IMR-90 (cell line): ENCODE results near the gene CRTAP. TPM values are rescaled to one million over a fixed set of nuclear protein-coding genes. Genes with fewer than 3 reads are reported as not detected.

ENCODE experiments used
- ATAC-seq: fragments of 200-7000 bp; cut with Tn5 transposase; 2 replicates; pipeline ENCODE4 v1.9.1; 2020; ENCODE audit warnings: low read depth, mild to moderate bottlenecking, moderate library complexity
- BruUV-seq: library from RNA; stranded (reverse); fragments of 400-500 nt; replicated peaks from 2 replicates; lab custom pipeline; 2021; lab: Mats Ljungman, UMichigan
- CTCF ChIA-PET: fragments of 300-600 bp; formaldehyde crosslinking; extraction: SDS; loops from one replicate; lab custom pipeline; 2021; ENCODE audit warnings: antibody characterized with exemption; lab: Yijun Ruan, JAX
- POLR2A ChIA-PET: fragments of 300-600 bp; sonication (Branson Sonifier 250); formaldehyde crosslinking; loops from one replicate; lab custom pipeline; 2022; ENCODE audit warnings: antibody characterized with exemption; ENCODE audit not compliant: unreplicated experiment; lab: Charles Lee
- DNase-seq: peaks from one replicate; pipeline ENCODE4 v3.0.0; 2013
- H2AFZ ChIP-seq: replicated peaks from 2 replicates; pipeline ENCODE3; 2013; ENCODE audit warnings: low read length, mild to moderate bottlenecking; ENCODE audit not compliant: poor library complexity
- H2AK5ac ChIP-seq: 2 replicates; pipeline ENCODE4 v1.6.1; 2013; ENCODE audit warnings: low read depth, low read length, inconsistent platforms
- H2AK9ac ChIP-seq: replicated peaks from 2 replicates; pipeline ENCODE3; 2013; ENCODE audit warnings: mild to moderate bottlenecking, low read depth, low read length, moderate library complexity; ENCODE audit not compliant: poor library complexity
- H2BK120ac ChIP-seq: 2 replicates; pipeline ENCODE4 v1.6.1; 2013; ENCODE audit warnings: low read depth, low read length, inconsistent platforms
- H2BK15ac ChIP-seq: 3 replicates; pipeline ENCODE4 v1.6.1; 2013; ENCODE audit warnings: low read depth, low read length, inconsistent platforms
- H2BK20ac ChIP-seq: 2 replicates; pipeline ENCODE4 v1.6.1; 2013; ENCODE audit warnings: low read depth, mild to moderate bottlenecking, inconsistent platforms, low read length, moderate library complexity
- H2BK5ac ChIP-seq: 2 replicates; pipeline ENCODE4 v1.6.1; 2013; ENCODE audit warnings: mild to moderate bottlenecking, low read depth, low read length, inconsistent platforms; ENCODE audit not compliant: poor library complexity, severe bottlenecking
- H3K14ac ChIP-seq: replicated peaks from 2 replicates; pipeline ENCODE4 v1.6.1; 2013; ENCODE audit warnings: low read depth, low read length, inconsistent platforms
- H3K18ac ChIP-seq: 2 replicates; pipeline ENCODE4 v1.6.1; 2013; ENCODE audit warnings: low read depth, low read length, control low read depth
- H3K23ac ChIP-seq: 2 replicates; pipeline ENCODE4 v1.6.1; 2013; ENCODE audit warnings: low read depth, low read length, inconsistent platforms
- H3K27ac ChIP-seq: 2 replicates; pipeline ENCODE4 v1.5.1; 2013; ENCODE audit warnings: mild to moderate bottlenecking, control low read depth, low read length; ENCODE audit not compliant: insufficient read depth
- H3K27me3 ChIP-seq: 2 replicates; pipeline ENCODE4 v1.6.1; 2013; ENCODE audit warnings: low read length; ENCODE audit not compliant: control insufficient read depth, insufficient read depth
- H3K36me3 ChIP-seq: 2 replicates; pipeline ENCODE4 v1.6.1; 2013; ENCODE audit warnings: low read length, mixed read lengths; ENCODE audit not compliant: control insufficient read depth, insufficient read depth
- H3K4ac ChIP-seq: 2 replicates; pipeline ENCODE4 v1.6.1; 2013; ENCODE audit warnings: low read depth, low read length, inconsistent platforms
- H3K4me1 ChIP-seq: 2 replicates; pipeline ENCODE4 v1.6.1; 2013; ENCODE audit warnings: low read length, mixed read lengths; ENCODE audit not compliant: control insufficient read depth, insufficient read depth
- H3K4me2 ChIP-seq: 2 replicates; pipeline ENCODE4 v1.6.1; 2013; ENCODE audit warnings: low read depth, mild to moderate bottlenecking, control low read depth, low read length, moderate library complexity
- H3K4me3 ChIP-seq: 2 replicates; pipeline ENCODE4 v1.5.1; 2013; ENCODE audit warnings: low read depth, mild to moderate bottlenecking, control low read depth, low read length, moderate library complexity; ENCODE audit not compliant: insufficient read depth
- H3K56ac ChIP-seq: 2 replicates; pipeline ENCODE4 v1.6.1; 2013; ENCODE audit warnings: low read length, inconsistent platforms; ENCODE audit not compliant: insufficient read depth; ENCODE audit errors: extremely low read depth
- H3K79me1 ChIP-seq, 2 experiments: 2 replicates each; pipeline ENCODE4 v1.6.1; 2013; ENCODE audit warnings: low read length in 2 of 2, inconsistent platforms in 1 of 2, low read depth in 1 of 2
- H3K9ac ChIP-seq: 2 replicates; pipeline ENCODE4 v1.6.1; 2013; ENCODE audit warnings: low read depth, low read length, control low read depth
- H3K9me1 ChIP-seq: 2 replicates; pipeline ENCODE4 v1.6.1; 2013; ENCODE audit warnings: low read length, inconsistent platforms; ENCODE audit not compliant: insufficient read depth
- H3K9me3 ChIP-seq: 2 replicates; pipeline ENCODE4 v1.6.1; 2013; ENCODE audit warnings: low read length; ENCODE audit not compliant: control insufficient read depth, insufficient read depth
- H4K20me1 ChIP-seq: 2 replicates; pipeline ENCODE4 v1.6.1; 2013; ENCODE audit warnings: low read length, inconsistent platforms; ENCODE audit not compliant: insufficient read depth
- H4K5ac ChIP-seq: 2 replicates; pipeline ENCODE4 v1.6.1; 2013; ENCODE audit warnings: mild to moderate bottlenecking, low read depth, low read length, control low read depth
- H4K8ac ChIP-seq, 2 experiments: 2 replicates each; pipeline ENCODE4 v1.6.1; 2013; ENCODE audit warnings: low read depth in 2 of 2, low read length in 2 of 2, control low read depth in 1 of 2, inconsistent platforms in 1 of 2
- H4K91ac ChIP-seq: 2 replicates; pipeline ENCODE4 v1.6.1; 2013; ENCODE audit warnings: low read depth, low read length, inconsistent platforms; ENCODE audit not compliant: insufficient read depth
- CEBPB ChIP-seq: IDR thresholded peaks from 2 replicates; pipeline ENCODE4 v1.6.1; 2012; ENCODE audit warnings: low read depth, low read length, improper control_type of control experiment
- FOS ChIP-seq: fragments of 150-350 bp; IDR thresholded peaks from 2 replicates; pipeline ENCODE4 v1.6.1; 2016; ENCODE audit warnings: low read depth, low read length
- POLR2A ChIP-seq: IDR thresholded peaks from 2 replicates; pipeline ENCODE4 v1.6.1; 2012; ENCODE audit warnings: mild to moderate bottlenecking, low read depth, low read length
- RAD21 ChIP-seq: IDR thresholded peaks from 2 replicates; pipeline ENCODE4 v1.6.1; 2012; ENCODE audit warnings: low read length, improper control_type of control experiment
- RFX5 ChIP-seq: IDR thresholded peaks from 2 replicates; pipeline ENCODE4 v1.8.0; 2012; ENCODE audit warnings: low read depth, mild to moderate bottlenecking, low read length, moderate library complexity
- WGBS, 2 experiments: methylation state at CpG; one replicate each; pipeline versions ENCODE4 v1.1.5 to v1.1.7; 2013; ENCODE audit warnings: missing lambda C conversion rate in 2 of 2; ENCODE audit not compliant: insufficient read length in 1 of 2; ENCODE audit errors: extremely low coverage in 2 of 2; 5-methylcytosine and 5-hydroxymethylcytosine counted together
- dilution Hi-C: fragments of 300-500 bp; cut with HindIII; formaldehyde crosslinking; loops from one replicate; pipeline ENCODE4 v1.14.3; 2018; ENCODE audit warnings: low sequenced_read_pairs; ENCODE audit not compliant: unreplicated experiment
- in situ Hi-C: fragments of 300-500 bp; cut with MboI; formaldehyde crosslinking; loops from 3 replicates; pipeline ENCODE4 v1.14.3; 2019; ENCODE audit warnings: low sequenced_read_pairs, inconsistent platforms, mixed read lengths
- intact Hi-C: fragments of 100-400 bp; cut with micrococcal nuclease; formaldehyde crosslinking; loops from 2 replicates; pipeline ENCODE4 v1.10.0; 2022
- polyA plus RNA-seq, 3 experiments: library from polyadenylated mRNA; depleted of rRNA; stranded (reverse); fragments of >200 nt; gene quantifications; 2 replicates each; pipeline ENCODE4 v1.2.3, GENCODE V29; 2012; ENCODE audit warnings: low replicate concordance in 1 of 3
- total RNA-seq: library from RNA; depleted of rRNA; stranded (reverse); fragments of >200 nt; gene quantifications from 2 replicates; pipeline ENCODE4 v1.2.3, GENCODE V29; 2012

The CRTAP gene
- total and polyA plus RNA-seq, 2 of the 4 experiments (the other 2 are of a cell fraction): 108 to 205 TPM

DNA sequence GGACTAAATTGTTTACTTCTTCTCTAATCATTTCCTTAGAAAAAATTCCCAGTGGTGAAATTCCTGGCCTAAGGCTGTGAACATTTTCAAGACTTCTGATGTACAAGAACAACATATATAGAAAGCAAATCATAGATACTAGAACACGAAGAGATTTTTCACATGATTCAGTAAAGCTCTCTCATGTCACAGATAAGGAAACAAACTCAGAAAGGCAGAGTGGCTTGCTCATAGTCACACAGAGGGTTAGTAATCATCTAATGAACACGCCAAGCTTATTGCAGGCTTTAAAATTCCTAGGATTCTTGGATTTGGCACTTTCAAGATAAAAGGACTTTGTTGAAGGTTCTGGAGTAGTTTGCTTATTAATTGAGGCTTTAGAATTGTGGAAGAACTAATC, 26.2 kb downstream of the CRTAP start:
- peaks cover 0 to 3% of the 10 kb centered on the region in 2 experiments; a peak in 1 of 4 replicates for H3K79me1 ChIP-seq
- peaks cover 7% of the 10 kb centered on the region; the same call in 1 of the 2 replicates for H3K9me1 ChIP-seq
- H3K9me3 ChIP-seq: no peaks in the 10 kb centered on the region
- no peak overlapping the region for H4K5ac ChIP-seq
- intact Hi-C loops (no loop called here), dilution Hi-C loops (loop anchor here (25.0 kb wide), 1 partner anchor 247 kb away; no protein-coding TSS in a partner anchor), in situ Hi-C loops (loop anchor here (10.0 kb wide), 1 partner anchor 645 kb away; no protein-coding TSS in a partner anchor)
- ATAC-seq (peak; percentile 94), DNase-seq (peak; percentile 54)
- no peak overlapping the region for H3K4ac ChIP-seq
- TF ChIP-seq POLR2A (no peak), RAD21 (no peak), FOS (no peak), CEBPB (no peak), RFX5 (no peak)
- WGBS, 2 experiments: no CpG with 5 or more reads among the region's 2 CpGs
- peaks cover 3% of the 10 kb centered on the region for H3K4me1 ChIP-seq
- H2BK15ac ChIP-seq: no peak overlapping the region
- H3K18ac ChIP-seq: no peak overlapping the region
- H2AK5ac ChIP-seq: no peak overlapping the region
- no peak overlapping the region for H2BK20ac ChIP-seq
- peak overlapping the region; percentile 57; the same call in 1 of the 2 replicates for H3K4me2 ChIP-seq
- H3K9ac ChIP-seq: no peak overlapping the region
- no peak overlapping the region for H2AK9ac ChIP-seq
- H3K23ac ChIP-seq: no peak overlapping the region
- H3K27me3 ChIP-seq: no peaks in the 10 kb centered on the region
- H4K91ac ChIP-seq: no peak overlapping the region
- no peak overlapping the region for H2BK120ac ChIP-seq
- no peak overlapping the region for H3K56ac ChIP-seq
- CTCF ChIA-PET: interaction anchor here (0.9 to 1.5 kb wide), 2 partner anchors 8 to 233 kb away, joined by 5 to 6 read pairs; no protein-coding TSS in a partner anchor
- H3K14ac ChIP-seq: no peak overlapping the region
- no TSS peak for BruUV-seq
- no peak overlapping the region for H2AFZ ChIP-seq
- H3K27ac ChIP-seq: no peak overlapping the region
- no peaks in the 10 kb centered on the region; the same call in 1 of the 2 replicates for H4K20me1 ChIP-seq
- POLR2A ChIA-PET: no interaction called here
- no peak overlapping the region for H3K4me3 ChIP-seq
- peaks cover 16% of the 10 kb centered on the region for H3K36me3 ChIP-seq
- H2BK5ac ChIP-seq: peak overlapping the region; percentile 4
- H4K8ac ChIP-seq: no peak overlapping the region
